HG02759 (cell line): ENCODE measurements around the gene SLC5A3.

ENCODE experiments used
- ATAC-seq: cut with Tn5 transposase; IDR thresholded peaks from one replicate; pipeline ENCODE4 v1.9.1; 2021; ENCODE audit warnings: mild to moderate bottlenecking, moderate library complexity; ENCODE audit not compliant: unreplicated experiment

SLC5A3 gene

DNA sequence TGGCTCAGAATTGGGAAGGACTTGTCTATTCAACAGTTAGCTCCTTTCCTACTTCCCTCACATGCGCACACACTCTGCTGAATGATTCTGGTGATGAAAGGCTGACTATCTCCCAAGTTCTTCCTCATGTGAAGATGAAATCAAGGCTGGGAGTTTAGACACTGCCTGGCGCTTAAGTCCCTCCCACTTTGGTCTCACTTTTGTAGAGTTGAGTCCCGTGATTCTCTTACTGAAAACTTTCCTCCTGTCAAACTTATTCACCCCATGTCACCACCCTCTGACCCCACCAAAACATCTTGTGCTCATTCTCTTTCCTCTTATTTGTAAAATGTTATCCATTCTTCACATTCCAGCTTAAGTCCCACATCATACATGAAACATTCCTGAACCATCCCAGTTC is 8.4 kb upstream of the SLC5A3 start:
- no peak for ATAC-seq

DNA sequence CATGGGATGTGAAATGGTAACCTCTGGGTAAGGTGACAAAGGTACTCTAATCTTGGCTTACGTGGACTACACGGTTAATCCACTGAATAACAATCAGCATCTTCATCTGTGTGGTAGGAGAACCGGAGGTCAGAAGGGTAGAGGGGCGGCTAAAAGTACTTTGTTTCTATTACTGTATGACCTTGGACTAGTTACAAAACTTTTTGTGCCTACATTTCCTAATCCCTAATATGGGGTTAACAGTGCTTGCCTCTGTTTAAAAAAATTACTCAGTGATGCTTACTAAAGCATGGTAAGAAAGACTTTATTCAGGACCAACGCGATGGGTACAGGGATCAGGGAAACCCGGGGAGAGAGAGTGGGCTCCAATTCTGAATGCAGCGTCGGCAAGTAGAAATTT is 1.7 kb upstream of the SLC5A3 start:
- no peak for ATAC-seq

DNA sequence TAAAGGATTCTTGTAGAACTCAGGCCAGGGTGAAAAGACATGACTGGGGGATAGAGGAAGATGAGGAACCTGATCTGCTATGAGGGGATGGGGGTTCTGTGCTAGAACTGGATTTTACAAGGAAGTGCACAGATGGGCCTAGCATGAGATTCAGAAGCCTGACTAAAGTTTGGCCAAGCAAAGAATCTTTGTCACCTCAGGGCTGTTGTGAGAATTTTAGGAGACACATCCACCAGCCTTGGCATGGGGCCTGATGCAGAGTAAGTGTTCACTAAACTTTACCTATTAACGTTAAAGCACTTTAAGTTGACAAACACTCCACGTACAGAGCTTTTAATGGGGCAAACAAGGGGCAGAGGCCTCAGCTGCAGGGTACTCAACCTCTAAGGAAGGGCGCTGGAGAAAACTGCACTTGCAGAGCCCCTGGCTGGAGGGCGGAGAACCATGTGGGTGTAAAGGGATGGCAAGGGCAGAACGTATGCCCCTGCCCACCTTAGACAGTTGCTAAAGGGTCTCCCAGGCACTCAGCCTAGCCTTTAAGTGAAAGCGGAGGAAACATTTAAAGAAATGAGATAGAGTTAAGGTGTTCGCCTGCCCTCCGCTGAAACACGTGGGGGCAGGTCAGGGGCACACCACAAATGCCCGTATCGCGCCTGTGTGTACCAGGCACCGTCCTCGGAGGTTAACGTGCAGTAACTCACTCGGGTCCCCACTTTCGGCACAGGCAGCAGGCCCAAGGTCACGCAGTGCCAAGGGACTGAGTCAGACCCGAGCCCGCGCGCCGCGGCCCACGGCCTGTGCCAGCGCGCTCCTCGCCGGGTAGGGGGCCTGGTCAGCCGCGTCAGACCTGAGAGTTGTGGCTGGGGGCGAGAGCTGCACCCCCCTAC is 990 bp upstream of the SLC5A3 start:
- no peak for ATAC-seq

DNA sequence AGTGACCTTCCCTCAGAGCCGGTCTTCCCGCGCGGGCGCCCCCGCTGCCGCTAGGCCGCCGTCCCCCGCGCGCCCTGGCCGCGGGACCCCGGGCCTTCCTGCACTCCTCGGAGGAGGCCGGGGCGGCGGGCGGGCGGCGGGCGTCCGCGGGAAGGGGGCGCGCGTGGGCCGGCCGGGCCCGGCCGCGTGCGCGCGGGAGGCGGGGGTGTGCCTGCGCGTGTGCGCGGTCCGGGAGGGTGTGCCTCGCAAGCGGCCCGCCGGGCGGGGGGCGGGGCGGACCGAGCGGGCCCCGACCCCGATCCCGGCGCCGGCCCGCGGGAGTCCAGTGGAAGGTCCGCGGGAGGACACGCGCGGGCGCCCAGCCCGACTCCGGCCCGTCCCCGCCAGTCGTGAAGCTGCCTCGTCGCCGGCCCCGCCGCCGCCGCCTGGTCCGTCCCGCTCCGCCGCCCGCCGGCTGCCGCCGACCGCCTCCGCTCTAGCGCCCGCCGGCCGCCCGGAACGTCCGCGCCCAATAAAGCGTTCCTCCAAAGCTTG is 438 bp downstream of the SLC5A3 start:
- peak; percentile 53 for ATAC-seq

DNA sequence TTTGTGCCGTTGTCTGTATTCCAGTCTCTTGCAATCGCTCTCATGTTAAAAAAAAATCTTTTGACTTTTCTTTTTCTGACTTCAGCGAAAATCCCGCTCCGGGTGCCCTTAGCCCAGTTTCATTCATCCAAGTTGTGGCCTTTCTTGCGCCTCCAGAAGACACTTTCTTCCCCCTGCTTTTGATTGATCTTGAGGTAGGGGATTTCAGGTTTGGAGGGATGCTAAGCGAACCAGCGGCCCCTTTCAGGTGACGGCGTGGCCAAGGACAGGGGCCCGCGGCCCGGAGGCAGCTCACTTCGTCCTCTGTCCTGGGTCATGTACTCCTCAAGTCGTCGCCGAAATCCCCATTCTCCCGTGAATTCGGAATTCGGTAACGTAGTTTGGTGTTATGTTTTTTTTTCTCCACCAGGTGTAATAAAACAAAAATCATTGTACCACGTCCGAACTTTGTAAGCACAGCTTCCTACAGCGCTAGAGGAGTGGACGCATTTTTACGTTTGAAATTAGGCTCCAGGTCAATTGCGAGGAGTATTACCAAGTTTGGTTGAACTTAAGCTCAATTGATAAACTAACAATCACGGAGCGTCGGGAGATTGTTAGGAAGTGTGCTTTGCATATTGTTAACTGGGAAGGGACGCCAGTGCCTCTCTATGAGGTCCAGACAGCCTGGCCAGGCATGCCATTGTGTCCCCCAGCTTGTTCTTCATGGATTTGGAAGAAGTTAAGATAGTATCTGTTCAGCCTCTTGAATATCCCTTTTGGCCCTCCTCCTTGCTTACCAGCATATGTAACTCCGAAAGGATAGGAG is 1.1 kb downstream of the SLC5A3 start:
- ATAC-seq = no peak

DNA sequence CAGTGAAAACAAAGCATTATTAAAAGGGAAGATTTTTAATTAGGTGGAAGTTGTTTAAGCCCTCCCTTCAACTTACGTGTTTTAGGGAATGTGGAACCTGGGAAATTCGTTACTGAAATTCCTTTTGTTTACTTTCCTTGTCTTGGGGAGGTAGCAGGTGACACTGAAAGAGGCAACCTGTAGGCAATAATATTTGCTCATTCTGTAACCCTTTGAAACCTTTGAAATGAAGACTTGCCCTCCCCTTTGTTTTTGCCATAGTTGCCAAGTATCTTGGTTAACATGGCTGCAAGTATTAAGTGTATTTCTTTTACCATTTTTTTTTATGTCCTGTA is 1.7 kb downstream of the SLC5A3 start:
- no peak for ATAC-seq

DNA sequence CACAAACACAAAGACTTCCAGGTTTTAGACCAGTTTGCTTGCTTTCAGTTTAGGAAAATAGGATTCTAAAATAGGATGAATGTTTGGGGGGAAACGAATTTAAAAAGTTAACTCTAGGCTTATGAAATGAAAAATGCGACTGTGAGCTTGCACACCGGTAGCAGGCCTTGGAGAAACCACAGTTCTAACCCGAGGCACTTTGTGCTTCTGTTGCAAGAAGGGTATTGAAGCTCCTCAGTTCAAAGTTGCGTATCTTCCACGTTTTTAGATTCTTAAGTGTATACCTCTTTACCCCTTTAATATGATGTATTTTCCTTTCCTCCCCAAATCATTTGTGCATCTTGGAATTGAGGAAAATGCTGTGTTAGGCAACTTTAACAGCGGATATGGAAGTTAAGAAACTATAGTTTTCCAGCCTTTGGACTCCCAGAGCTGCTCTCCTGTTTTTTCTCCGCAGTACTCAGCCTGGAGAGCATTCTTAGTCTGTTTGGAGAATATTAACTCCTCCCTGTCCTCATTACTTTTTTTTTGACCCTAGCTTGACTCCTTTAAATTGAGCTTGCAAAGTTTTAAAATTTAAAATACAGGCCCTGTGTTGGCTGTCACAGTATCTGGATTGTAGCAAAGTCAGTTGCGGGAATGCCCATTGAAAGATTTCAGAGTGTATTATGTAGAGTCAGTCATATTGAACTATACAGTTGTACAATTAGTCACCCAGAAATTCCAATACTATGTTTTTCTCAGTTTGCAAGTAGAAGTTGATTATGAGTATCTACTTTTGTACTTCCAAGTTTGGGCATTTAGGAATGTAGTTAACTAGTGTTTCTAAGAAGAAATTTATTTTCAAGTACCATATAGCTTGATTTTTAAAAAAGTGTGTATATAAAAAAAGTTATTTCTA is 2.6 kb downstream of the SLC5A3 start:
- ATAC-seq = no peak

DNA sequence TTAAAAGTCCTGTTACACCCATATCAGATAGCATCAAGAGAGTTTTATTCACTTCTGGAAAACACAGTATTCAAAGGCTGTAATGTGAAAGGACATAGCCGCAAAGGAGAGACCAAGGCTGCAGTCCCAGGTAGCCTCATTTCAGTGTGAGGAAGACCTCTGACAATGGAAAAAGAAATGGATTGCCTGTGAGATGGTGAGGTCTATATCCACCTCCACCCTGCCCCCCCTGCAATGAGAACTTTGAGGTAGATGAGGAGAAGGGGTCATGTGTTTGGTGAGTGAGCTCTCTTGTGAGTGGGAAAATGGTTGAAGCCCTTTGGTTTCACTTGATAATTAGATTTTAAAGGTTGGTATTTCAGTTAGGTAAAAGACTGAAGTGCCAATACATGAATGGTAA is 3.5 kb downstream of the SLC5A3 start:
- no peak for ATAC-seq

DNA sequence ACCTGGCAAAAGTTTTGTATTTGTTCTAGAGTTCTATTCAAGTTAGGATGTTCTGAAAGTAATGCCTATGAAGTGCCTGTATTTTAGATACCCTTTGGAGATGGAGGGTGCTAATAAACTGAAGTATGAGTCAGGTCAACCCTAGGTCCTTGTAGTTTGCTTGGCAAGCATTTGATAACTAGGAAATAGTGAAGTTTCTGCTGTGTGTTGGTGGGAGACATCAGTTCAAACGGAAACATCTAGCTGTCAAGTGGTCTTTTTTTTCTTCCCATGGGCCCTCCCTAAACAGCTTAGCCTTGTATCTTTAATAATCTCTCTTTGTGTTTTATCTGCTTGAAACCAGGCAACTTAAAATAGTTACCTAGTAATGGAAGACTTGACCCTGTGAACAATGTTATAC is 4.5 kb downstream of the SLC5A3 start:
- no peak for ATAC-seq

DNA sequence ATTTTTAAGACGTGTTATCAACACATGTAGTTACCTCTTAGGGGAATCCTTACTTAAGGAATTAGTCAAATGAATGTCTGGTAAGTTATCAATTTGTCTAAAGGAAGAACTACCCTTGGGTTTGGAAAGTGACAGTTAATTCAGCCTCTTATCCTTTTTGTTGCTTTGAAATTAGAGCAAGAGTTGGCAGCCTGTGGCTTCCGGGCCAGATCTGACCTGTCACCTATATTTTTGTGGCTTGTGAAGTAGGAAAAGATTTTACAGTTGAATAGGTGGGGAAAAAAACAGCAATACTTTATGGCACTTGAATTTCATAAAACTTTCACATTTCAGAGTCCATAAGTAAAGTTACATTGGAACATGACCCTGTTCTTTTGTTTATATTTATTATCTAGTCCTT is 5.5 kb downstream of the SLC5A3 start:
- no peak for ATAC-seq

DNA sequence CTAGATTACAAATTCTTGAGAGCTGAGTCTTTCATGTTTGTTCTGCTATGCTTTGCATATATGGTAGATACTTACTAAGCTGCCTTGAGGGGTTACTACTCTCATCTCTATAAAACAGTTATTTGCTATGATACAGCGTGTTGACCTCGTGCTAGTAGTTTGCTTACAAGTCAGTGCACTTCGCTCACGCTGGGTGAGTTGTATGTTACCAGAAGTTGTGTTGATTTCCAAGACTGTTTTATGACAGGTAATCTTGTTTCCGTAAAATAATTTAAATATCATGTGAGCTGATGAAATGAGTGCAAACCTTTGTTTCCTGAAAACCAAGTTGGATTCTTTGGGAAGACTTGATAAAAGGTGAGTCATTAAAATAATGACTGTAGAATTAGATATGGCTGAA is 7.3 kb downstream of the SLC5A3 start:
- ATAC-seq = no peak

DNA sequence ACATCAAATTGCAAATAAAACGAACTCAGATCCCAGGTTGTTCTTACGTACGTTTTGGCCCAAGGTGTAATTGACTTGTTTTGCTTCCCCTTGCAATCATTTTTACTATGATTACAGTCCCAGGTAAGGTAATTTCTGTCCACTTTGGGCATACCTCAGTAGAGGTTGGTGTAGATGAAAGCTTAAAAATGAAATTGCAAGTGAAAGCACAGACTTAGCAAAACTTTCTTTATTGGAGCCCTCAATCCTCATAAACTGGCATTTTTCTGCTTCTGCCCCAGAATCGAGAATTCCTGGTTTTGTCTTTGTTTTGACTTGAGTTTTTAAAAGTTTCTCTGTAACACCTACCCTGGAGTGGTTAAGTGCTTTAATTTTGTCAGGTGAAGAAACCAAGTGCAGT is 9.4 kb downstream of the SLC5A3 start:
- ATAC-seq = no peak

DNA sequence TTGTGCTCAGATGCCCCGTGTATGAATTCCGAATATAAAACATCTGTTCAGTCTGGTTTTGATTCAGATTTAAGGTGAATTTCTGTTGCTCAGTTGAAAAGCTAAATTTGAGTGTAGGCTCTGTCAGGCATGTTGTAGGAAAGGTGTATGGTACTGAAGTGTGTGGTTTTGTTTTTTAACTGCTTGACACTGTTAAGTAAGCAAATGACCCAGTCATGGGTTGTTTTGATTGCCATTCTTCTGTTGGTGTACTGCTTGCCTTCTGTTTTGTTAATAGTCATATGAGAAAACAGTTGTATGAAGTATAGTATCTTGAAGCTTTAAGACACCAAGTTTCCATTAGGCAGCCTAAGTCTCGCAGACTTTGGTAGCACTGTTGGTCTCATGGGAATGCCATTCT is 10.0 kb downstream of the SLC5A3 start:
- no peak for ATAC-seq

DNA sequence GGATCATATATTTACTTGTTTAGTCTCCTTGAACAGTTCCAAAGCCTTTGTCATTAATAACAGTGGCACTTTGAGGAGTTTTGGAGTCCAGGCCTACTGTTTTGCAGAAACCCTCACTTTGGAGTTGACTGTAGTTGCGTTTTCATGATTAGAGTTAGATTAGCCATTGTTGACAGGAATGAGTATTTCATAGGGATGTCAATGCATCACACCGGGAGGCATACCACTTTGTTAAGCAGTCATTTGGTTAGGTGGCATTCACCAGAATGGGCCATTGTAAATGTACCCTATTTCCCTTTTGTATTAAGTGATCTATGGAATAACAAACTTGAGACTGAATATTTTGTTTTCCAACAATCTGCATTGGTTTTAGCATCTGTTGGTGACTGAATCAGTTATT is 11.8 kb downstream of the SLC5A3 start:
- no peak for ATAC-seq

DNA sequence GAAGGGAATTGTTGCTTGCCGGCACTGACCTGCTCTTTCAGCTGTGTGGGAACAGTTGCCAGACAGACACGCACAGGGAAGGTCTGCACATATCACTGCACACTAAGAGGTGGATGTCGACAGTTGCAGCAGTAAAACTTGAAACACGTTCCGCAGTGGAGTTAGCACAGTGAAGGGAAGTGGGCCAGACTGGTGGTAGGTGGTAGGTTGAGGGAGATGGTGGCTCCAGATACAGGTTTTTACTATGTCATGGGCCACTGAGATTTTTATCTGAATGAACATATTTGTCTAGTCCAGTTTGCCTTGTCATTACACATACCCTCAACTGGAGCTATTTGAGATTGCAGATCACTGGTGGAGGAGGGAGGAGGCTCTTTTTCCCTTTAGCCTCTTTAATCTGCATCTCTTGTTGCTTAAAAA is 13.5 kb downstream of the SLC5A3 start:
- ATAC-seq = no peak

DNA sequence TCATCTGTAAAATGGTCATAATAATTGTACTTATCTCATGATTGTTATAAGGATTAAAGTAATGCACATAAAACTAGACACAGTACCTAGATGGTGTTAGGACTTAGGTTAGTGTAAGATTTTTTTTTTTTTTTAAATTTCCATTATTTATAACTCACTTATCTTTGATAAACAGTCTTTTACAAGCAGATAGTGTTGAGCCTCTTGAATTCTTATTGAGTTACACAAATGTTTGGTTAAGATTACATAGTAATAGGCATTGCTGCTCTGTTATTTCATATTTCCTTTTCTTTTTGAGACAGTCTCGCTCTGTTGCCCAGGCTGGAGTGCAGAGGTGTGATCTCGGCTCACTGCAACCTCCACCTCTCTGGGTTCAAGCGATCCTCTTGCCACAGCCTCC is 15.4 kb downstream of the SLC5A3 start:
- ATAC-seq = no peak

DNA sequence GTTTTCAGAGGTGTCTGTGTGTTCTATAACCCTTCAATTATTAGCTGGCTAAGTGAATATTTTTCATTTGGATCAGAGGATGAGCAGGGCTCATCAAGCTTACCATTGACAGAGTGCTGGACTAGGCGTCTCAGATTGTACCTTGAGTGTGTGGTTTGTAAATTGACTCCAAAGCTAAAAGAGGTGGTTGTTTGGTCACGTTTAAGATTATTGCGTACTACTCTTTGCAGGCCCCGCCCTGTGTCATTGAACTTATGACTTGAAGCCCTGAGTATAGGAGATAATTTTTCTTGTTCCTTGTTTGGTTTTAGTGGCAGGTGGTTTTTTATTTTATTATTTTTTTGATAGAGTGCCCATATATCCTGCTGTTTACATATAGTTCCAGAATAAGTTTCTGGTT is 17.7 kb downstream of the SLC5A3 start:
- ATAC-seq = no peak

DNA sequence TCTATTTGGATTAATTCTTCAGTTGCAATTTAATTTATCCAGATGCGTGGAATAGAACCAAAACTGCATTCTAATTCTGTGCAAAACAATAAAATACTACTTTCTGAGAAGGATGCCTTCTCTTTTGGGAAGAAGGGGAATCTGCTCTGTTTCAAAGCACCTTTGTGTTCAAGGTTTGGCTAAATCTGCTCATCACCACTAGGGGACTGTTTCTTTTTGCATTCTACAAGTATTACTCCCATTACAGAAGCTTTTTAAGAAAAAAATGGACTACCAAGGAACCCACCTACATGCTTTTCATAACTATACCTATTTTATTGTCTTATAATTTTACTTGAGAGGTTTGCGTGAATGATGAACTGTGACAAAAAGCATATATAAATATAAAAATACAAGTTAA is 18.2 kb downstream of the SLC5A3 start:
- no peak for ATAC-seq

DNA sequence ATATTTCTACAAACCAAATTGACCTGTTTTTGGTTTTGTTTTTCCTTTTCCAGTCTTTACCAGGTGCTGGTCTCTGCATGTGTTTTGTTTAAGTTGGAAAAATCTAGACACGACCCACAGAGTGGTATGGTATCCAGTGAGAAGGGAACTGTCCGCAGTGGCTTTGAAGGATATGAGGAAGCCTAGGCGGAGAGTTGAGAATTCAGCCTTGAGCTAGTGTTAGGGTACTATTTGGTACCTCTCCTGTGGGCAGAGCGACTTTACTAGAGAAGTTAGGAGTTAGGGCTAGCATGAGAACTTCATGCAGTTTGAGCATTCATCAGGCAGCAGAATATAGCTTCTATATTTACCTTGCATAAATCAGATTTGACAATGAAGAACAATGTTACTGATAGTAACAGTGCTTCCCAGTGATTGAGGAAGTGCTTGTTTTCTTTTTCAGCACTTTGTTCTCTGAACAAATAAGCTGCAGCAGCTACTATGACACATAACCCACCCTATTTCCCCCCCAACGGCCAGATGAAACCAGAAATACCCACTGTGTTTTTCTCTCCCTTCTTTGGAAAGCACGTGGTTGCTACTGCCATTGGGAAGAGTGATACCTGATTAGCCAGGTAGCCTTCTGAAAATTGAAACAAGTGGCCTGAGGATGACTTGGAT is 19.0 kb downstream of the SLC5A3 start:
- no peak for ATAC-seq

DNA sequence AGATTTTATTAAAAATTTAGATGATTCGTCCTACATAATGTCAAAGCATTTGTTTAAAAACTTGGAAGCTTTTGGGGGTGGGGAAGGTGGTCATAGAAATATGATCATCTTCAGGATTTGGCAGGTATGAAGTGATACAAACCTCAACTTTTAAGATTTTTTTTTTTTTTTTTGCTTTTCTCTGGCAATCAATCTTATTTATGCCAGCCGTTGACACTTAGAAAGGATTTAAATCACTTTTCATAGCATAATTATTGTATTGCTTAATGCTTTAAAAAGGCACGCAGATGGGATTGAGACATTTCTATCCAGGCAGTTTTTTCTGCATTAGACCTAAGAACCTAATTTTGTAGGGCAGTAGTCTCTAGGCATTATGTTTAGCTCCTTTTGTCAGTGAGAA is 19.7 kb downstream of the SLC5A3 start:
- ATAC-seq = no peak

DNA sequence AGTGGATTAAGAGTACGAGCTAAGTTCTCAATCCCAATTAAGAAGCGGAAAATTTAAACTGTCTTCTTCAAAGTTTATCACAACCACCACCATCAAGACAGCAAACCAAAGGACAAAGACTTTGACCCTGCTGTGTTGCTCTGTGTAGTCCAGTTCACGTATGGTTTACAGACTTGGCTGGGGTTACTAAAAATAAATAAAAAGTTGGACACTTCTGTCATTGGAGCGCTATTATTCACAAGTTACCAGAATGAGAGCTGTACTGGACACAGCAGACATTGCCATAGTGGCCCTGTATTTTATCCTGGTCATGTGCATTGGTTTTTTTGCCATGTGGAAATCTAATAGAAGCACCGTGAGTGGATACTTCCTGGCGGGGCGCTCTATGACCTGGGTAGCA is 21.6 kb downstream of the SLC5A3 start:
- no peak for ATAC-seq
